Stimulated activated CD4-positive, alpha-beta T cell treated with anti-CD3 and anti-CD28 coated beads, Interleukin-1b, Interleukin-23, amount 100 ng/mL, for 24 hours (primary cell): Measurements from ENCODE around the gene PGD.
"Not testable (repeated sequence)": the region's sequence is repeated elsewhere in the genome, so short reads cannot be mapped to it uniquely, and the experiment has no call there.

Experiments
- DNase-seq, 4 experiments: peaks; one replicate each; pipeline ENCODE4 v3.0.0-alpha.2; 2020; ENCODE audit warnings: low read depth in 4 of 4, low spot score in 1 of 4

The PGD gene

DNA sequence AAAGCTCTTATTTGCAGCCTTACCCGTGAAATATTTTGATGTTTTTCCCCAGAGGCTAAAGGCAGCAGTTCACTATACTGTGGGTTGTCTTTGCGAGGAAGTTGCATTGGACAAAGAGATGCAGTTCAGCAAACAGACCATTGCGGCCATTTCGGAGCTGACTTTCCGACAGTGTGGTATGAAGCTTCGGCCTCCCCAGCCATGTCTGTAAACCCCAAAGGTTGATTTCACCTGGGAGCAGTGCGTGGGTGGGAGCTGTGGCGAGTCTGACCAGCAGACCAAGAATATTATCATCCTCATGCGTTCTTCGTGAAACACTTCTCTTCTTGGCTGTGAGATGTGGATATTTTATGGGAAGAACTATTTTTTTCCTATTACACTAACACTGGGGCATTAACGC lies 34.9 kb downstream of the PGD start:
- DNase-seq, result no peak

DNA sequence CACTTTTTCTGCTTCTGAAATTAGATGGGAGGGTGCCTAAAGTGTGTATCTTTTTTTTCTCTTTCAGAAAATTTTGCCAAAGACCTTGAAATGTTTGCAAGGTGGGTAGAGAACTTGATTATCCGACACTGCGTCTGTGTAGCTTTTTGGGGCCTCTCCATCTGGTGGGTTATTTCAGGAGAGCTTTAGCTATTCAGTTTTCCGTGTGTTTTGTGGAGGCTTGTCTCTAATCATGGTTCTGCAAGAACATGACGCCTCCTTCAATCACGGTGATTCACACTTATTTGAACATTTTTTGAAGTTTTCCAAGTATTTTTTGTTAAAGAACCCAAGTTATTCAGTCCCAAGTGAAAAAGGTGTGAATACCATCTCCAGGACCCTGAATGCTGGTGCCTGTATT lies 35.7 kb downstream of the PGD start:
- no peak for DNase-seq

DNA sequence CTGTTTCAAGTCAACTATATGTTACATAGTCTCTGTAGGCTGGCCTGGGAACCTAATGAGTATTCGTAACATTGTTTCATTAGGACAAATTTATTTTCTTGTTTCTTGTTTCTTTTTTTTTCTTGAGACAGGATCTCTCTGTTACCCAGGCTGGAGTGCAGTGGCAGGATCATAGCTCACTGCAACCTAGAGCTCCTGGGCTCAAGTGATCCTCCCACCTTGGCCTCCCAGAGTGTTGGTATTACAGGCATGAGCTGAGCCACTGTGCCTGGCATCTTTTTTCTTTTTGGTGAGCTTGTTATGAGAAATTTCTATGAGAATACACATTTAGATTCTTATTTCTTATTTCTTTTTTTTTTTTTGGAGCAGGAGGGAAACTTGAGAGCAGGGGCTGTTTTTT lies 38.2 kb downstream of the PGD start:
- no peak for DNase-seq

GRCh38 chr1:10438677-10439163 lies 39.9 kb downstream of the PGD start:
- DNase-seq, result no peak

DNA sequence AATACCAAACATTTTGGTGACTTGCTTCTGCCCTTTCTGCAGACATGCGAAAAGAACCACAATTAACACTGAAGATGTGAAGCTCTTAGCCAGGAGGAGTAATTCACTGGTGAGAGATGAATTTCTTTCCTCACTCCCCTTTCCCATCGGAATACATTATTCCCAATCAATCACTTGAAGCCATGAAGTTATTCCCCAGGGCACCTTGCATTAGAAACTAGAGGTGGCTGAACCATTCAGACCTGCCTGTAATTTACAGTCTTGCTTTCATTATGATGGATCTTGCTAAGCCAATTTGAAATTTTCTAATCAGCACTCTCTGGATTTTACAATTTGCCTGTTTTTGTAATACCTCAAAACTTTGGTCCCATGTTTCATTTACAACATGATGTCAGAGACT lies 41.4 kb downstream of the PGD start:
- no peak for DNase-seq

- DNase-seq, result no peak
Observed at GRCh38 chr1:10440794-10441193, 41.9 kb downstream of the PGD start.

GRCh38 chr1:10444248-10444647 lies 45.4 kb downstream of the PGD start:
- DNase-seq, result no peak

GRCh38 chr1:10444795-10445397 lies 46.0 kb downstream of the PGD start:
- DNase-seq, result no peak

GRCh38 chr1:10446790-10447422 lies 48.0 kb downstream of the PGD start:
- DNase-seq, result no peak

DNA sequence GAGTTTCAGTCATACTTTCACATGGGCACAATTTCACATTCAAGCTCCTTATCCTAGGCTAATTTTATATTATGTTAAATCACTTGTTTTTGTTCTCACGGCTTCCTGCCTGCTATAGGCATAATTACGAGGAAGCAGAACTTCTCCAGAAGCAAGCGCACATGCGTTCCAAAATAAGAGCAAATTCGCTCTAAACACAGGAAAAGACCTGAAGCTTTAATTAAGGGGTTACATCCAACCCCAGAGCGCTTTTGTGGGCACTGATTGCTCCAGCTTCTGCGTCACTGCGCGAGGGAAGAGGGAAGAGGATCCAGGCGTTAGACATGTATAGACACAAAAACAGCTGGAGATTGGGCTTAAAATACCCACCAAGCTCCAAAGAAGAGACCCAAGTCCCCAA lies 50.9 kb downstream of the PGD start, which contains the start of gene CORT:
Gene CORT, plus strand, starts transcription at position 281 of the 400 bp plus-strand sequence. CDS start 193 bp downstream, outside the sequence.
- no peak for DNase-seq

DNA sequence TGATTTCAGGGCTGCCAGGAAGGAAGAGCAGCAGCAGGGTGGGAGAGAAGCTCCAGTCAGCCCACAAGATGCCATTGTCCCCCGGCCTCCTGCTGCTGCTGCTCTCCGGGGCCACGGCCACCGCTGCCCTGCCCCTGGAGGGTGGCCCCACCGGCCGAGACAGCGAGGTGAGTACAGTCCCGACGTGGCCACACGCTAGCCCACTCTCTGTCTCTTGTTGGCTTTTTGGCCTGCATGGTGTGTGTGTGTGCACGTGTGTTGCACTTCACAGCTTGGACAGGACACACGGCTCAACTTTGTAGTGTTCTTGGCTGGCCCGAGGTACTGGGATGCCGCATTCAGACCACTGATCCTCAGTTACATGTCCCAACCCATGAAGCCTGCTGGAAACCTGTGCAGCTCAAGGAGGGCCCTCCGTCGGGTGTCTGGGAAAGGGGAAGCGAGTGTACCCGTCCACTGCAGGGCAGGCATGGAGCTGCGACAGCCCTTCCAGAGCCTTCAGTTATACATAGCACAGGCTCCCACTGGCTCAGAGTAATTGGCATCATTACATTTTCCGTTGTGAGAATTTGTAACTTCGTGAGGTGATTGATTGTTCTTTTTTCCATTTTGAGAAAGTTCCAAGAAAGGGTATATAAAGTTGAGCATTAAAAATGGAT lies 51.4 kb downstream of the PGD start:
- DNase-seq, result no peak

GRCh38 chr1:10450836-10451235 lies 52.0 kb downstream of the PGD start:
- no peak for DNase-seq

- no peak for DNase-seq
Observed at GRCh38 chr1:10451287-10451686, 52.4 kb downstream of the PGD start.

GRCh38 chr1:10456048-10456447 lies 57.2 kb downstream of the PGD start:
- DNase-seq, result no peak

DNA sequence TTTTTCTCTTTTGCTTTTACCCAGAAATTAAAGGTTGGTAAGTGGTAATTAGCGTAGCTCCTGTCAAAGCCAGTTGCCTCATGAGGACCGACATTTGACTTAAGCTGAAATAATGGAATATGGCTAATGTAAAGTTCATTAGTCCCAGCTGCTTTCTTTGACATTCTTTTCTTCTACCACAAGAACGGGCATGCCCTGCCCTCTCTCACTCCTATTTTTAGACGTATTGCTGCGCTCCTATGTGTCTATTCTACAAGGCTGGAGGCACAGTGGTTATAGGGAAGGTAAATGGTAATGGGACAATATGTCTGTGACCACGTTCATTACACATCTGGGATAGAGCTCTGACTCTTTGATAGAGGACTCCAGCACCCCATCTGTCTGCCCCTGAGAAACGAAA lies 57.8 kb downstream of the PGD start:
- DNase-seq, result no peak

DNA sequence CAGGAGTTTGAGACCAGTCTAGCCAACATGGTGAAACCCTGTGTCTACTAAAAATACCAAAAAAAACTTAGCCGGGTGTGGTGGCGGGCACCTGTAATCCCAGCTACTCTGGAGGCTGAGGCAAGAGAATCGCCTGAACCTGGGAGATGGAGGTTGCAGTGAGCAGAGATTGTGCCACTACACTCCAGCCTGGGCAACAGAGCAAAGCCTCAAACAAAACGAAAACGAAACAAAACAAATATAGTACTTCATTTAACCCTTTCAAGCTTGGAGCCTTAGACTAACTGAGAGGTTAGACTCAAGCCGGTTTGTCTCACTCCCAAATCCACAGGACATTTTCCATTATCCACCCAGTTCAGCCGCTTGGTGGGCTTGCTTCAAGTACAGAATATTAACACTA lies 58.6 kb downstream of the PGD start:
- not testable (repeated sequence) for DNase-seq

- no peak for DNase-seq
Observed at GRCh38 chr1:10457875-10458274, 59.0 kb downstream of the PGD start.

- no peak for DNase-seq
Observed at GRCh38 chr1:10459184-10459583, 60.3 kb downstream of the PGD start.

DNA sequence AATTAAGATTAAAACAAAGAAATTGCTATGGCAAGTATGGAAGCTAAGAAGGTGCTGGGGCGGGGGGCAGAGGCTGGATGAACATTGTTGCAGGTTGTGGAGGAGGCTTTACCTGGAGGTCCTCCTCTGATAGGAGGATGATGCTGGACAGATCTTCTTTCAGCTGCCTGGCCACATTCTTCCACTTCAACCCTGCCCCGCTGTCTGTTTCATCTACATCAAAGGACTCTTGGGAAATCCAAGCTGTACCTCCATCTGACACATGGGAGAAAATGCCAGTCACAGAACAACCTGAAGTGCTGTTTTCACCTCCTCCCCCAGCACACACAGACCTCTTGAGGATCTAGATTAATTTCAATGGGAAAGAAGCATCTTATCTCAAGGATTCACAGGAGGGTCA lies 68.2 kb downstream of the PGD start:
- DNase-seq, result no peak

DNA sequence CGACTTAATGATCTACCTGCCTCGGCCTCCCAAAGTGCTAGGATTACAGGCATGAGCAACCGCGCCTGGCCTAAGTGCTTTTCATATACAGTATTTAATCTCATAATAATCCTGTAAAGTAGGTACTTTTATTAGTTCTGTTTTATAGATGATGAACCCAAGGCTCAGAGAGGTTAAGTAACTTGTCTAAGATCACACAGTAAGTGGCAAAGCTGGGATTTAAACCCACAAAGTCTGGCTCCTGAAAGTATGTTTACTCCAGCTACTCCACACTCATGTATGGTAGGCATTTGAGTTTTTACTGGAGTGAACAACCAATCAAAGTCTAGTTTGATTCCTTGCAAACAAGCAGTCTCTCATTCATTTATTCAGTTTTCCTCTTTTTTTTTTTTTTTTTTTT lies 71.2 kb downstream of the PGD start:
- no peak for DNase-seq
